ENCODE data around the gene KIF25.

KIF25 gene

DNA sequence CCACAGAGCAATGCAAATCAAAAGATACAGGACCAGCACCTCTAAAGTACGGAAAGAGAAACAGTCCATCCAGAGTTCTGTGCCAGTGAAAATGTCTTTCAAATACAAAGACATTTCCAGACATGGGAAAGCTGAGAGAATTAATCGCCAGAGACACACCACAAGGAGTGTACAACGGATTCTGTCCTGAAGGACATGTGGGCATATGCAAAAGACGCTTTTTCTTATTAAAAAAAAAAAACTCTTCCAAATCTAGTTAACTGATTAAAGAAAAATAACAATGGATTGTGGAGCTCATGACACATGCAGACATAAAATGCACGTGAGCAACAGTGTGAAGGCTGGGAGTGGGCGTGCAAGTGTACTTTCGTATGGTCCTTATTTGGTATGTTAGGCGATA is 22.8 kb downstream of the KIF25 start:
- no peak for DNase-seq

DNA sequence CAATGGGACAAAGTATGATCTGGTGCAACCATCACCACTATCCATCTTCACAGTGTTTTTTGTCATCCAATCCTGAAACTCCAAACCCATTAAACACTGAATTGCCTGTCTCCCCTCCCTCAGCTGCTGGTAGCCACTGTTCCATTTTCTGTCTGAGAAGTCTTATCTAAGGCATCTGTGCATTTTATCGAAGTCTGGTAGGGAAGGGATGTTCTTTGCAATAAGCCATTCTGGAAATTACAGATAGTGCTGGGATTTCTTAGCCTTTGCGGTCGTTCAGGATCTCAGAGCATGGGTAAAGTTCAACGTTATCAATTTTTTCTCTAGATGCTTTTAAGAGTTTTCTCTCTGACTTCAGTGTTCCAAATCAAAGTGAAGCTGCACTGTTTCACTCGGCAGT is 24.1 kb downstream of the KIF25 start:
- DNase-seq = no peak

DNA sequence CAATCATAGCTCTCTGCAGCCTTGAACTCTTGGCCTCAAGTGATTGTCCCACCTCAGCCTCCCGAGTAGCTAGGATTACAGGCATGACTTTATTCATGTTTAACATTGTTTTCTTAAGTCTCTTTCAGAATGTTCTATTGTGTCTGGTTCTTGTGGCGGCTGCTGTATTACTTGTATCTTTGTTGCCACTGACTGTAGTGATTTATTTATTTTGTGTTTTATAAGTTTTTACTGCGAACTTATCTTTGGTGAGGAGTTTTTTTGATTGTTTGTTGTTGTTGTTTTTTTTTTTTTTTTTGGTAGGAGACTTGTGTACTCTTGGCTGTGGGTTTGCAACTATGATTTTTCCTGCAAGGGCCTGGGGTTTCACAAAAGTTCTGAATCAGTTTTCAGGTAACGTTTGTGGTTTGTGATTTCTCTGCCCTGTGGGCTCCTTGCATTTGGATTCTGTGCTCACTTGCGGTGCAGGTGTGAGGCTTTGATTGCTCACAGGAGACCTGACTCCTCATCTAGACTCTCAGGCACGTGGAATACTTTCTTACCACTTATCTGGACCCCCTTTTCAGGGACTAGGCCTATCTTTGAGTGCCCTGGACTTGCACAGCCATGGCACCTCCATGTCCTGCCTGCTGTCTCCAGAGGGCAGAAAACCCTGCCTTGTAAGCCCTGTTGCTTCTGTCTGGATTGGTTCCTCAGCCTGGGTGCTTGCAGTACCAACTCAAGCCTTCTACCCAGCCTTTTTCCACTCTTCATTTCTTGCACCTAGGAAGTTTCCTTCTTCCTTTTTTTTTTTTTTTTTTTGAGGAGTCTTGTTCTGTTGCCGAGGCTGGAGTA is 25.2 kb downstream of the KIF25 start:
- DNase-seq = no peak

DNA sequence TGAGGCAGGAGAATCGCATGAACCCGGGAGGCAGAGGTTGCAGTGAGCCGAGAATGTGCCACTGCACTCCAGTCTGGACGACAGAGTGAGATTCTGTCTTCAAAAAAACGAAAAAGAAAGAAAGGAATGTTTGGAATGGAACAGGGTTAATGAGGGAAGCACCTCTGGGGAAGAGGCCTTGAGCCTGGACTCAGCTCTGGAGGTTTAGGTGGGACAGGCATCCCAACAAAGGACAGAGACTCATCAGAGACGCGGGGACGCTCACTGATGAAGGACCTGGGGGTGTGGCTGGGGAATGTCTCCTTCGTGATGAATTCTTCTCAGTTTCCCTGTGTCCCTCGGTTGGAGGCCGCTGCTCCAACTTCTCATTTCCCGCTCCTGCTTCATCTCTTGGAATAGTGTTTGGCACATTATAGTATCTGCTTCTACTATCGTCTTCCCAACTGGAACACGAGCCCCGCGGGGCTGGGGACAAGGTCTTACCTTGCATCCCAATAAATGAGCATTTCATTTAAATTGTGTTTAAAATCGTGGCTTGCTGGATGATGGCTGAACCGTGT is 27.6 kb downstream of the KIF25 start:
- no peak for DNase-seq

DNA sequence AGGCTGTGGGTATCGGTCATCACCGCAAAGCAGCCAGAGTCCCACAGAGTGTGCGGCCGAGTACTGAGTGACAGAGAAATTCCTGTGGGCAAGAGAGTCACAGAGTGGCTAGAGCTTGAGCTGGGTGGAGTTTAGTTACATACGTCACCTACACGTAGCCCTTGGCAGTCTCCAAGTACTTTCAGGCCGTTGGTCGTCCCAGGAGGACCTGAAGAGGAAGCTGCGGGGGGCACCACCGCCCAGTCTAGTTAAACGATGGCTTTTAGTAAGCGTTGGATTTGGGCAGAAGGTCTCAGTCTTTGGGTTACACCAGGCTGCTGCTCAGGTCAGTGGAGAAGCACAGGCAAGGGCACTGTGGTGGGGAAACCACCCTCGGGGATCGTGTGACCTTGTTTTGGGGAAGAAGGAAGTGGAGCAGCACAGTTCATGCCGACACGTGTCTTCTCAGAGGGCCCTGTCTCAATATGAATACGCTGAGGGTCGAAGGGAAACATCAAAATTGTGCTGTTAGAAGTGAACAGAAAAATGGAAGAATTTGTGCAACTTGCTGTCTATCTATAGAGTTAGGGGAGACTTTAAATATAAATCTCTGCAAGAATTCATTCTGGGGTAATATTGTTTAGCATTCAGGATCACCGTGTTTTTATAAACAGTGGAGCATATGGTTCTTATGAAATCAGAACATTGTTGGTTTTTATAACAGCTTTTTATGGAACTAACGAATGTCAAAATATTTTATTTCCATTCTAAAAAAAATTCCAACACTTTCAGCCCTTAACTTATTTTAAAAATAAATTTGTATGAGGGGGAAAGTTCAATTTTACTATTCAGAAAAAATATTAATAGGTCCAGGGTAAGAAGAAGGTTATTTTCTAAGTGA is 28.6 kb downstream of the KIF25 start:
- no peak for DNase-seq

DNA sequence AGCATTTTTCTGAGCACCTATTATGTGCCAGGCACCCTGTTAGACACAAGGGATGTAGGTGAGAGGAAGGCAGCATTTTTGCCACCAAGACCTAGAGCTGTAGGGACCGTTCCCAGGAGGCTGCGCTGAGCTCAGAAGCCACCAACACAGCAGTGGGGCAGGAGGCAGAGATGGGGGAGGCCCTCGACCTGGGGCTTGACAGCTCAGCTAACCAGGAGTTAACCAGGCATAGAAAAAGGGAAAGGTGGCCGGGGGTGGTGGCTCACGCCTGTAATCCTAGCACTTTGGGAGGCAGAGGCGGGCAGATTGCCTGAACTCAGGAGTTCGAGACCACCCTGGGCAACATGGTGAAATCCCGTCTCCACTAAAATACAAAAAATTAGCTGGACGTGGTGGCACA is 29.5 kb downstream of the KIF25 start:
- DNase-seq = no peak

DNA sequence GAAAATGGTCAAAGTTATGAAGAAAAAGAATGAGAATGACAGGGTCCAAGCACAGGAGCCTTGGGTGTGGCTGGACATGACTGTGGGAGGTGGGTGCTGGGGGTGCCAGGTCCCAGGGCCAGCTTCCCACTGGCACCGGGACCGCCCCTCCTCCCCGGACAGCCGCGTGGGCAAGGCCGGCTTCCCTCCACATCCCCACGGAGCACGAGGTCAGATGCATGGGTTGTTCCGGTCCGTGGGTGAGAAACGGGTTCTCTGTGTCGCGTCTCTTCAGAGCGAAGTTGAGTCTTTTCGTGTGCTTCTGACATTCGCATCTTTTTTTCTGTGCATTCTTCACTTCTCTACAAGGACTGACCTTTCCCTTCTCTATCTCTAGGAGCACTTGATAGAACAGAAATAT is 30.1 kb downstream of the KIF25 start:
- no peak for DNase-seq

DNA sequence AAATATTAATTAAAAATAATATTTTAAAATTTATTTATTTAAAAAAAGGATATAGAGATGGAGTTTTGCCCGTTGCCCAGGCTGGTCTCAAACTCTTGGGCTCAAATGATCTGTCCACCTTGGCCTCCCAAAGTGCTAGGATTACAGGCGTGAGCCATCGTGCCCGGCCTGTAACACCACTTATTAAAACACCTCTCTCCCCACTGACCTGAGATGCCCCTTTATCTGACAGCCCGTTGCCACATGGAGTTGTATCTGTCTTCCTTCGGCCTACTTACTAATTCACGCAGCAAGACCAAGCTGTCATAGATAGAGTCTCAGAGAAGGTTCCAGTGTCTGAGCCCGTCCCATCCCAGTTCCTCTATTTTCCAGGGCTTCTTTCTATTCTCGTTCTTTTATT is 30.7 kb downstream of the KIF25 start:
- no peak for DNase-seq

DNA sequence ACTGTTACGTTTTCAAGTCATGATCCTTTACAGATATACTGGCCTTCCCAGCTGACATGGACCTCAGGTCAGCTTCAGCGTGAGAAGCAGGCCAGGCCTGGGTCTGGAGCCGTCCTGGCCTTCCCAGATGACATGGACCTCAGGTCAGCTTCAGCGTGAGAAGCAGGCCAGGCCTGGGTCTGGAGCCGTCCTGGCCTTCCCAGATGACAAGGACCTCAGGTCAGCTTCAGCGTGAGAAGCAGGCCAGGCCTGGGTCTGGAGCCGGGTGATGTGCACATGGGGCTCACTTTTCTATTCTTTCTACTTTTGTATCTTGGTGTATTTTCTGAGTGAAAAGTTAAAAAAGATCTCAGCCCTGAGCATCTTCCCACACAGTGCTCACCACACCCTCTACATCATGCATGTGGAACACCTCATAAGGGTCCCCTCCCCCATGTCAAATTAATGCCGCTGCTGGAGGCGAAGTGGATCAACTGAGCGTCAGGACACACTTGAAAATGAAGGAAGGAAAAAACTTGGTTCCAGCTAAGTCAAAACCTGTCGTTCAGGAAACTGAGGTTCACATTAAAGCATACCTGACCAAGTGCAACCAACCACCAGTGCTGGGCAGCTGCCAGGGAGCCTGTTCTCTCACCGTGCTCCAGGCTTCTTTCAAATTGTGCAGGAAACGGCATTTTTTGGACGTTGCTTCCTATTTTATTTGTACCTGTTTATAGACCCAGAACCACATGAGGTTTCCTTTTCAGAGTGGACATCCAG is 32.2 kb downstream of the KIF25 start:
- DNase-seq = no peak

DNA sequence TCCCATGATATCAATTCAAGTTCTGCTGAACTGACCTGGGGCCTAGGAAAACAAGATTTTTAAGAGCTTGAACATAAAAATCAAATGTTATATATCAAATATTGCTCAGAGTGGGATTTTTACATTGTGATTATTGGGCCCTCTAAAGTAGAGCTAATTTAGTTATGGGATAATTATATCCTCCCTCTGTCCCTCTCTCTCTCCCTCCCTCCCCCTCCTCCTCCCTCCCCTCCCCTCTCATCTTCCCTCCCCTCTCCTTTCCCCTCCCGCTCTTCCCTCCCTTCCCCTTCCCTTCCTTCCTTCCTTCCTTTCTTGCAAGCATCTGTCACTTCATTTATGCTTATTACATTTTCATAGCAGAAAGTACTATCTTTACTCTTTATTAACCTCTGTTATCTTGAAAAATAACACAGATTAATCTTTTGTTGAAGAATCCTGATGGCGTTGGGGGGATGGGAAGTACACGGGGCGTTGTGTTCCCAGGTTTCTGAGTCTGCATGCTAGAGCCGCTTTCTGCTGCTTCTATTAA is 32.8 kb downstream of the KIF25 start:
- no peak for DNase-seq

DNA sequence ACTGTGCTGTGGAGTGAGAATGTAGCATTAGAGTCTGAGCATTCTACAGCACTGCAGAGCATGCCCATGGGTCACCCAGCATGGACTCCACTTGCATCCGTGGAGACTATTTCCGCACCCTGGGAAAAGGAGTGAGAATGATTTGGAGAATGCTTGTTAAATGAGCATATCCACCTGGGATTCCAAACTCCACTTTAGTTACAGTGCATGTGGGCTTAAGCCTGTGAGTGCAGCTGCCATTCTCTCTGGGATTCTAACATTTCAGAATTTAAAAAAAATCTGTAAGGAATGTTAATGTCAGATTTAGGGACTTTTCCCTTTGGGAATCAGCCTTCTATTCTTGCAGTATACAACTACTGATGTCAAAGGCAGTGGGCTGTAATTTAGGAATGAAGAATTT is 33.4 kb downstream of the KIF25 start:
- no peak for DNase-seq

DNA sequence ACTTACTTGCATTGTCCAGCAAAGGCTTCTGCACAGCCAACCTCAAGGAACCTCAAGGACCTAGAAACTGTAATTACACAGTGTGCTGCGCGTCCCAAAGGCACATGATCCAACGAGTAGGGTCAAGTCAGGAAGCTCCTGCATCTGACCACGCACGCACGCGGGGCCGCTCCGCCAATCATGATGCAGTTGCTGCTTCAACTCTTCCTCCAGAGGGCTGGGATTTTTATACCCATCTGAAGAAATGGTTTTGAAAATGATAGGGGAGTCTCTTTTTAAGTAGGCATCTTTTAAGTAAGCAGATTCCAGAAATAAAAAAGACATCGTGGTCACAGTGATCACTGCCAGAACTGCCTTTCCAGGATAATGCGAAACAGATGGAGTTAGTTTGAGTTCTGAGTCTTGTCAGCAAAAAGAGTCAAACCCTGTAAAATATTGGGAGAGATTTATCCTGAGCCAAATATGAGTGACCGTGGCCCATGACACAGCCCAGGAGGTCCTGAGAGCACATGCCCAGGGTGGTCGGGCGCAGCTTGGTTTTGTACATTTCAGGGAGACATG is 34.0 kb downstream of the KIF25 start:
- no peak for DNase-seq

DNA sequence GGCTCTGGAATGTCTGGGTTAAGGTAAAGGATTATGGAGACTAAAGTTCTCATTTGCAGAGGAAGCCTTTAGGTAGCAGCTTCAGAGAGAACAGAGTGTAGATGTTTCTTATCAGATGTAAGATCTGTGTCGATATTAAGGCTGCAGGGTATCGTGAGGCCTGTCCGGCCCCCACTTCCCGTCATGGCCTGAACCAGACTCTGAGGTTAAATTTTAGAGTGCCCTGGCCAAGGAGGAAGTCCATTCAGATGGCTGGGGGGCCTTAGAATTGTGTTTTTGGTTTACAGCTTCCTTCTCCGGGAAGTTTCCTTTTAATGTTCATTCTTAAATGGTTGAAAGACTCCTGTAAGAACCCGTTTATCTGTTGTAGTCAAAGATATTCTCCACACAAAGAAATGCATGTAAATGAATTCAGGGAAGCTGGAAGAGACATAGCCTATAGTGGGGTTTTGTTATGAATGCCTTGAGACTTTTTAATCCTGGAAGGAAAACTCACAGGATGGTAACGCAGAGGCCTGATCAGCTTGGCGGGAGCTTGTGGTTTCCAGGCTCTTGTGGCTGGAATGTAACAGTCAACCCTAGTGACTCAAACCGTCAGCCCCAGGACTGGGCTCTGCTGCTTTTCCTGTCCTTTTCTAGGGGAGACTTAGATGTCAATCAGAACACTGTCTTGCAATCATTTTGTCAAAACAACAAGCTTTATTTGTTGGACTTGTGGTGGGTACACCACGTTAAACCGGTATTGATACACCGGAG is 34.7 kb downstream of the KIF25 start:
- no peak for DNase-seq

DNA sequence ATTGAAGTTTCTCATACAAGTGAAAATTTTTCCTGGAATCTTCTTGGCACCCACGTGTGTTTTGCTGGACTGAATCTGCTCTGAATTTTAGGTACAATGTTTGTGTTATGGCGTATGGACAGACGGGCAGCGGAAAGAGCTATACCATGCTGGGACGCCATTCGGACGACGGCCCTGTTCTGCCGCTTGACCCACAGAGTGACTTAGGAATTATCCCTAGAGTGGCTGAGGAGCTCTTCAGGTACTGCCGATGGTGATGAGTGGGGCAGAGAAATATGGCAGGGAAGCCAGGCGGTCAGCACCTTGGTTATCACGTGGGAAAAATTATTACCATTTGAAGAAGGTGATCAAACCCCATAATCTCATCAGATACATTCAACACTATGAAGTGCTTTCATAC is 36.3 kb downstream of the KIF25 start:
- DNase-seq = no peak

DNA sequence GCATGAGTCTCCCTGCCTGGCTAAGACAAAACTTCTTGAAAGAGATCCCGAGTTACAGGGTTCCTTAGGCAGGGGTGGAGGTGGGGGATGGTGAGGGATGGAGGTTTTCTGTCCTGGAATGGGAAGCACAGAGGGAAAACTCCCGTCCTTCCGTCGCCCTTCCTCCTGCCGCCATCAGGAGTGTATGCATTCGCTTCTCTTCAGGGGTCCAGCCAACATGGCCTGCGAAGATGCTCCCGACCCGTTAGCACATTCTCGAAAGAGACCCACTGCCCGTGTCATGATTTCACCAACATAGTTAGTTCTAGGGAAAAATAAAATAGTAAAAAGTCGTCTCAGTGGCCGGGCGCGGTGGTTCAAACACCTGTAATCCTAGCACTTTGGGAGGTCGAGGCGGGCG is 37.1 kb downstream of the KIF25 start:
- DNase-seq = no peak

DNA sequence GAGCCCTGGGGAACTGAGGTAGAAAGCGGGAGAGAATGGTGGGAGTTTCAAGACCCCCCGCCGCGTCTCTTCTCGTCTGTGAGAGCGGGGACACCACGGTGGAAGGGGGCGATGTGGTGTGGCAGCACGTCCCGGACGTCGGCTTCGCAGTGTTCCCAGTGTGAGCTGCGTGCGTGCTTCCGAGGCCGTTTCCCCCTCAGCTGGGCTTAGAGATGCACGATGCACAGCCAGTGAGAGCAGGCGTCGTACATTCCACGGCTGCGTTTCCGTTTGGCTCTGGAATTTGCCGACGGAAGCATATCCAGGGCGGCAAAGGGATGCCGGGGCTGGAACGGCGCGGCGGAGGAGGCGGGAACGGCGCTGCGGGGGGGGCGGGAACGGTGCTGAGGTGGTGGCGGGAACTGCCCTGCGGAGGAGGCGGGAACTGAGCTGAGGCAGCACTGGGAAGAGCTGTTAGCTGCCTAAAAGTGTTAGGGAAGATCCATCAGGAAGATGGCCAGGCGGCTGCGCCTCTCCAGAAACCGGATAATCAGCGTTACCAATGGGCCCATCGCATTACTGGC is 37.7 kb downstream of the KIF25 start:
- no peak for DNase-seq

DNA sequence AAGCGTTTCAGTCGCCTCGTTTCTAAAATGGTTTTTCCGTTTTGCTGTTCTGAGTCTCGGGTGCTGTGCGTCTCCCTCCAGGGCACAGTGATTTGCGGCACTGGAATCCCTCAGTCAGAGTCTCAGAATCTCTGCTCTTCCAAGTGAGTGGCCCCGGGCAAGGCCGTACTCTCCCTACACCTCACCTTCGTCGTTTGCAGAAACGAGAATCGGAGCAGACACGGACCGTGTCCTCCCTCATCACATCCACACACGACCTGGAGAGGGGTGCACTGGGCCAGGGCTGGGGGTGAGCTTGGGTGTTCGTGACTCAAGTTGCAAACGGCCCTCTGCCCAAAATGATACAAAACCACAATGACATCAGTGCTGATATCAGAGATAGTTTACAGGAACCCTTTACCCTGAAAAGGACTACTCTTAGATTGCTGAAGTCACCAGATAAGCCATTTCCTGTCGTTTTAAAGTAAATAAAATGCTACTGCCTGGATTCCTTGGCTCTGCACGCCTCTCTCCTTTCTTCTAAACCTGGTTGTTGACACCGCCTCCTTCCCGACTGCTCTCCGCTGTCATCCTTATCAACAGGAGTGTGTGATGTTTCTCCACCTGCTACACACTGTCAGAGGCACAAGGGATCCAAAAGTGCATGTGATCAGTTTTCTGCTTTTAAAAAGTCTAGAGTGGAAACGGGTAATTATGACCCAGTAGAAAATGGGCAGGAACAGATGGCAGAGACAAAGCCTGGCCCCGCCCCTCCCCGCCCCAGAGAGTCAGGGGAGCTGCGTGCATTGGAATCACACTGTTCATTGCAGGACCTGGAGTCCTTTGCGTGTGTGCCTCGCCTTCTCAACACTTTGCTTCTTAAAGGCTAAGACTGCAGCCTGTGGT is 38.4 kb downstream of the KIF25 start:
- no peak for DNase-seq

DNA sequence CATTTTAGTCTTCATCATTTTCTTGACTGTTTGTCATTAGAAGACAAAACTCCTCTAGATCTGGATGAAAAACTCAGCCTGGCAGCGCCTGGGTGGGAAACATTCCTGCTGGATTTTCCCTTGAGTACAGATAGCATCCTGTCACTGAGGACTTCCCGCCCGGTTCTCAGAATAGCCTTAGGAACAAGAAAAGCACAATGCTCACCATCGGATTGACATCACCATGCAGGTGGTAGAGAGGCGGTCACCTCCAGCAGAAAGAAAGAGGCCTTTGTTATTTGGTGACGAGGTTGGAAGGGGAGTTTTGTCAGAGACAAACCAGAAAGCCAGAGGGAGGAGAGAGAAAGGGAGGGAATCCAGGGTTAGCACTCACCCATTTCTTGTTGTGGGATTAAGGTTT is 39.8 kb downstream of the KIF25 start:
- DNase-seq = no peak

DNA sequence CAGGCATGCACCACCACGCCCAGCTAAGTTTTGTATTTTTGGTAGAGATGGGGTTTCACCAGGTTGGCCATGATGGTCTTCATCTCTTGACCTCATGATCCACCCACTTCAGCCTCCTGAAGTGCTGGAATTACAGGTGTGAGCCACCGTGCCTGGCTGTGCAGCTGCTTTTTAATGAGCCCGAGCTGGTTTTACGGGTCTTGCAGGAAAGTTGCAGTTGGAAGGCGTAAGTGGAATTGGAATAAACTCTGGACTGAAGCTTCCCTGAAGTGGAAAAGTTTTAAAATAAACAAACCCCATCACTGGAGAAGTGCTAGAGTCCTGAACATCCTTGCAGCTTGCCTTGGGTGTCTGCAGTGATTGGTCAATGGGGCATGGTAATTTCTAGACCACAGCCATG is 40.4 kb downstream of the KIF25 start:
- no peak for DNase-seq

DNA sequence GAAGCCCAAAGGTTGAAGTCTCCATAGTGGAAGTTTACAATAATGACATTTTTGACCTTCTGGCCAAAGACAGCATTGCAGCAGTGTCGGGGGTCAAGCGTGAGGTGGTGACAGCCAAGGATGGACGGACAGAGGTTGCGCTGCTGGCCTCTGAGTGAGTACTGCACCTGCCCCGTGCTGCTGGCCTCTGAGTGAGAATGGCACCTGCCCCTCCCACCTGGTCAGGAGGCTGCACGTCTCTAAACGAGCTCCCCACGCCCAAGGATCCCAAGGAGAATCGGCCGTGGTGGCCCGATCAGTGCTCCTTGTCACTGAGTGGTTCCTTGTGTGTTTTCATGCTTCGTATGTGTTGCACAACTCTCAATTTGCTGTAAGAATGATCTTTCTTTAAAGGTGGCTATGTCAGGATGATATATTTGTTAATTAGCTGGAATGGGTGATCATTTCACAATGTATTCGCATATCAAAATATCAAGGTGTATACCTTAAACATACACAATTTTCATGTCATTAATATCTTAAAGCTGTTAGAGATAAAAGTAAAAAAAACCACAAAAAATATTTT is 41.2 kb downstream of the KIF25 start:
- DNase-seq = no peak
